ENCODE data around the gene CLSTN2. TPM values are rescaled to one million over a fixed set of nuclear protein-coding genes. Genes with fewer than 3 reads are reported as not detected.

CLSTN2 gene
- total and polyA plus RNA-seq, 2 of the 13 experiments (the other 11 are each of a cell fraction or from before 2014, with no cell fraction given), result not detected

GRCh38 chr3:140540262-140540661 is 605.3 kb downstream of the CLSTN2 start:
- in situ Hi-C loops (cut with HindIII; ENCODE audit: extremely low pct_ligation_motif_present, low pct_unique_long_range_greater_than_20kb) (no loop called here), intact Hi-C loops (cut with micrococcal nuclease; ENCODE audit: unreplicated experiment) (no loop called here)
- CTCF ChIA-PET (ENCODE audit: low intra/inter-chr PET ratio, low total read pairs), result no interaction called here
- Histone ChIP-seq H3K4me1 (ENCODE audit: insufficient read depth, low read length) (no peaks in the 10 kb centered on the region), H3K27ac (ENCODE audit: extremely low read length, insufficient read depth, low read length) (no peak overlapping the region), H4K20me1 (ENCODE audit: insufficient read depth, low read length) (no peaks in the 10 kb centered on the region), H3K27me3 (ENCODE audit: control insufficient read depth in 1 of 2, insufficient read depth in 2 of 2, low read length in 2 of 2) (peaks cover 0 to 2% of the 10 kb centered on the region in 2 experiments; a peak in 1 of 5 replicates), H3K36me3 (replicated peaks in 1 of 2; ENCODE audit: control insufficient read depth in 1 of 2, insufficient read depth in 2 of 2, low read length in 2 of 2) (no peaks in the 10 kb centered on the region), H3K9ac (ENCODE audit: insufficient read depth, low read depth, low read length) (no peak overlapping the region), H3K79me2 (ENCODE audit: insufficient read depth, low read length) (no peaks in the 10 kb centered on the region), H3K9me3 (ENCODE audit: low read length) (no peaks in the 10 kb centered on the region), H3K4me2 (ENCODE audit: low read depth, low read length) (no peak overlapping the region), H2AFZ (ENCODE audit: low read length) (no peak overlapping the region), H3K4me3 (replicated peaks in 1 of 3; ENCODE audit: insufficient read depth in 1 of 3, low read depth in 2 of 3, low read length in 3 of 3) (no peak overlapping the region)
- no peak for ATAC-seq
- DNase-seq (ENCODE audit: low spot score), result no peak
- no TSS peak for BruUV-seq (replicated peaks)
- POLR2A ChIA-PET, result no interaction called here
- 59% methylated on average over 5 of the region's 5 CpGs for WGBS (ENCODE audit: low lambda C conversion rate)
- TF ChIP-seq GLMP (CRISPR knock-in tag; IDR thresholded peaks at IDR 0.05; ENCODE audit: borderline replicate concordance) (no peak), BRF2 (CRISPR knock-in tag; IDR thresholded peaks at IDR 0.05) (no peak), BATF2 (CRISPR knock-in tag; IDR thresholded peaks at IDR 0.05) (no peak), NR0B2 (CRISPR knock-in tag; IDR thresholded peaks at IDR 0.05) (no peak), PHF8 (CRISPR knock-in tag; IDR thresholded peaks at IDR 0.05) (no peak), PAWR (CRISPR knock-in tag; IDR thresholded peaks at IDR 0.05; ENCODE audit: borderline replicate concordance) (no peak), ZSCAN5A (CRISPR knock-in tag; IDR thresholded peaks at IDR 0.05; ENCODE audit: borderline replicate concordance) (no peak), SP140L (CRISPR knock-in tag; IDR thresholded peaks at IDR 0.05; ENCODE audit: borderline replicate concordance) (no peak), SNAI1 (CRISPR knock-in tag; IDR thresholded peaks at IDR 0.05; ENCODE audit: borderline replicate concordance) (no peak), PREB (CRISPR knock-in tag; IDR thresholded peaks at IDR 0.05) (no peak), ZFP91 (CRISPR knock-in tag; IDR thresholded peaks at IDR 0.05; ENCODE audit: borderline replicate concordance) (no peak)
- no peak for FAIRE-seq
